Memory B cell (primary cell): ENCODE results near the gene RABL6.
"Not testable (repeated sequence)": the region's sequence is repeated elsewhere in the genome, so short reads cannot be mapped to it uniquely, and the experiment has no call there.

ENCODE experiments used
- ATAC-seq: fragments of 150-1000 bp; cut with Tn5 transposase; 2 replicates; pipeline ENCODE4 v1.10.0; 2021; ENCODE audit warnings: low read depth, mild to moderate bottlenecking, moderate library complexity
- DNase-seq, 2 donors: peaks; one replicate each; pipeline ENCODE4 v3.0.0; 2022; ENCODE audit warnings: low spot score in 2 of 2
- H3K27ac Mint-ChIP-seq: one replicate; pipeline ENCODE4 v1.8.0; 2022; ENCODE audit warnings: mild to moderate bottlenecking, moderate library complexity, mixed read lengths
- H3K27me3 Mint-ChIP-seq: one replicate; pipeline ENCODE4 v1.8.0; 2022; ENCODE audit warnings: mixed read lengths
- H3K36me3 Mint-ChIP-seq: one replicate; pipeline ENCODE4 v1.8.0; 2022; ENCODE audit warnings: mild to moderate bottlenecking, mixed read lengths
- H3K4me1 Mint-ChIP-seq: one replicate; pipeline ENCODE4 v1.8.0; 2022; ENCODE audit warnings: mixed read lengths
- H3K4me3 Mint-ChIP-seq: one replicate; pipeline ENCODE4 v1.8.0; 2022; ENCODE audit warnings: mild to moderate bottlenecking, moderate library complexity, mixed read lengths
- H3K9me3 Mint-ChIP-seq: one replicate; pipeline ENCODE4 v1.8.0; 2022; ENCODE audit warnings: mixed read lengths

The RABL6 gene

DNA sequence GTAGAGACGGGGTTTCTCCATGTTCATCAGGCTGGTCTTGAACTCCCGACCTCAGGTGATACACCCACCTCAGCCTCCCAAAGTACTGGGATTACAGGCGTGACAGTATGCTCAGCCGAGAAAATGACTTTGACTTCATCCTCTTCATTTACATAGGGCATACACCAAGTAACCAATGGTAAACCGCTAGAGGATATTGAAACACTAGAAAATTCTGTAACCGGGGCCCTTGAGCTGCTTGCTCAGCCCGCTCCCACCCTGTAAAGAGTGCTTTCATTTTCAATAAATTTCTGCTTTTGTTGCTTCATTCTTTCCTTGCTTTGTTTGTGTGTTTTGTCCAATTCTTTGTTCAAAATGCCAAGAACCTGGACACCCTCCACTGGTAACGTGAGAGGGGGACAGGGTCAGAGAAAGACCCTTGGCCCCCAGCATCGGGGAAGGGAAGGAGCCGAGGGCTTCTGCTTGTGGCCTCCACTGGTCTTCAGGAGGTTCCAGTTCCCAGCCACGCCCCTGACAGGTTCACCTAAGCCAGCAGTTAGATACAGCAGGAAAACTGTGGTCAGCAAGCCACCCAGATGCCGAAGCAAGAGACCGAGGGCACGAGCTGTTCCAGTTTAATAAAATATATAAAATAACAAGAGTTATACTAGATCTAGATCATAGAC is 41.9 kb upstream of the RABL6 start:
- ATAC-seq (peak; percentile 68), DNase-seq (peak in 1 of 2 donors; percentile 57)
- H3K36me3 Mint-ChIP-seq, H3K27me3 Mint-ChIP-seq, H3K9me3 Mint-ChIP-seq: not testable (repeated sequence)
- H3K4me1 Mint-ChIP-seq: peaks cover 29% of the 10 kb centered on the region
- H3K4me3 Mint-ChIP-seq: peak overlapping the region; percentile 65
- H3K27ac Mint-ChIP-seq: peak overlapping the region; percentile 93

DNA sequence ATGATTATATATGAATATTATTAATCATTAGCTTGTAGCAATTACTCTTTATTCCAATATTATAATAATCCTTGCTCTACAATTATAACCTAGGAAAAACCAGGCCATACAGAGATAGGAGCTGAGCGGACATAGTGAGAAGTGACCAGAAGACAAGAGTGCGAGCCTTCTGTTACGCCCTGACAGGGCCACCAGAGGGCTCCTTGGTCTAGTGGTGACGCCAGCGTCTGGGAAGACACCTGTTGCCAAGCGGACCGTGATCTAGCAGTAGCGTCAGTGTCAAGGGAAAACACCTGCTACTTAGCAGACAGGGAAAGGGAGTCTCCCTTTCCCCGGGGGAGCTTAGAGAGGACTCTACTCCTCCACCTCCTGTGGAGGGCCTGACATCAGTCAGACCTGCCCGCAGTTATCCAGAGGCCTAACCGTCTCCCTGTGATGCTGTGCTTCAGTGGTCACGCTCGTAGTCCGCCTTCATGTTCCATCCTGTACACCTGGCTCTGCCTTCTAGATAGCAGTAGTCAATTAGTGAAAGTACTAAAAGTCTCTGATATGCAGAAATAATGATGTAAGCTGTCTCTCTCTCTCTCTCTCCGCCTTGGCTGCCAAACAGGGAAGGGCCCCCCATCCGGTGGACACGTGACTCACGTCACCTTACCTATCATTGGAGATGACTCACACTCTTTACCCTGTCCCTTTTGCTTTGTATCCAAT is 41.2 kb upstream of the RABL6 start:
- H3K36me3 Mint-ChIP-seq, H3K9me3 Mint-ChIP-seq, H3K27me3 Mint-ChIP-seq: not testable (repeated sequence)
- DNase-seq (peak; percentile 75 to 77), ATAC-seq (peak; percentile 30)
- peak overlapping the region; percentile 93 for H3K27ac Mint-ChIP-seq
- H3K4me1 Mint-ChIP-seq: peaks cover 28% of the 10 kb centered on the region
- peak overlapping the region; percentile 62 for H3K4me3 Mint-ChIP-seq

DNA sequence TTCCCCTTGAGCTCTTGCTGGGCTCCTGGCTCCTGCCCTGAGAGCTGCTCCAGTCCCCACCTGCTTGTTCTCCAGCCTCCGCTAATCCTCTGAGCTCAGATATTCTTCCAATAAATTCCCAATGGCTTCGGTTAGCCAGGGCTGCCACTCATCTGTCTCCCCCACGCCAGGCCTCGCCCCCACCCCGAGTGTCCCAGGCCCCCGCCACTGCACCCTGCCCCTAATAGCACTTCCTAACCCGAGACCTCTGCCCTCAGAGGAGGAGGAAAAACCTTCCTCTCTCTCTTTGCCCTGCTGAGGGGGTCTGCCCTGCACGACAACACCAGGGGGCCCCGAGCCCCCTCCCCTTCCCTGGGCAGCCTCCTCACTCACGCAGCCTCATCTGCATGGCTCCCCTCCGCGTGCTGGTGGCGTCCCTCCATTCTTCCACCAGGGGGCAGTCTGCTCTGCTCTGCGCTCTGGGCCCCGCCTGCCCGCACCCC is 38.0 kb upstream of the RABL6 start:
- DNase-seq (no peak), ATAC-seq (no peak)
- H3K36me3 Mint-ChIP-seq: no peaks in the 10 kb centered on the region
- peaks cover 33% of the 10 kb centered on the region for H3K4me1 Mint-ChIP-seq
- H3K27ac Mint-ChIP-seq: peak overlapping the region; percentile 68
- H3K9me3 Mint-ChIP-seq: no peaks in the 10 kb centered on the region
- H3K4me3 Mint-ChIP-seq: peak overlapping the region; percentile 68
- H3K27me3 Mint-ChIP-seq: peaks cover 10% of the 10 kb centered on the region

DNA sequence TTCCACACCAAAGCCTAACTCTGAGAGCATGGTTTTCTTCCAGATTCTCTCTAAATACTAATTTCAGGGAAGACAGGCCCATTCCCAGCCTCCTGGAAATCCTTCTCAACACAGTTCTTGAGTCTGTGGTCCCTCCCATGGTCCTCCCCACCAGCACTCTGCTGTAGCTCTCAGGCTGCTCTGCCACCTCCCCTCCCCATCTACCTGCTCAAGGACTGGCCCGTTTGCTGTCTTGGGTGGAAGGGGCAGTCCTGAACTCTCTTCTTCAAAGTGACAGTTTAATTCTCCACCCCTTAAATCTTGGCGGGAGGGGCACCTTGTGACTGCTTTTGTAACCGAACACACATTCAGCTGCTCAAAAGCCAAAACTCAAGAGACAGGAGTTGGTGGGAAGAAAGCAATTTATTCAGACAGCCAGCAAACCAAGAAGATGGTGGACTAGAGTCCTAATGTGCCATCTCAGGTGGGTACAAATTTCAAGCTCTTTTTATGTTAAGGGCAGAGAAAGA is 35.8 kb upstream of the RABL6 start:
- ATAC-seq (no peak), DNase-seq (no peak)
- Mint-ChIP-seq H3K27me3 (peaks cover 12% of the 10 kb centered on the region), H3K4me1 (peaks cover 17% of the 10 kb centered on the region), H3K4me3 (no peak overlapping the region), H3K27ac (no peak overlapping the region), H3K36me3 (no peaks in the 10 kb centered on the region), H3K9me3 (no peaks in the 10 kb centered on the region)

DNA sequence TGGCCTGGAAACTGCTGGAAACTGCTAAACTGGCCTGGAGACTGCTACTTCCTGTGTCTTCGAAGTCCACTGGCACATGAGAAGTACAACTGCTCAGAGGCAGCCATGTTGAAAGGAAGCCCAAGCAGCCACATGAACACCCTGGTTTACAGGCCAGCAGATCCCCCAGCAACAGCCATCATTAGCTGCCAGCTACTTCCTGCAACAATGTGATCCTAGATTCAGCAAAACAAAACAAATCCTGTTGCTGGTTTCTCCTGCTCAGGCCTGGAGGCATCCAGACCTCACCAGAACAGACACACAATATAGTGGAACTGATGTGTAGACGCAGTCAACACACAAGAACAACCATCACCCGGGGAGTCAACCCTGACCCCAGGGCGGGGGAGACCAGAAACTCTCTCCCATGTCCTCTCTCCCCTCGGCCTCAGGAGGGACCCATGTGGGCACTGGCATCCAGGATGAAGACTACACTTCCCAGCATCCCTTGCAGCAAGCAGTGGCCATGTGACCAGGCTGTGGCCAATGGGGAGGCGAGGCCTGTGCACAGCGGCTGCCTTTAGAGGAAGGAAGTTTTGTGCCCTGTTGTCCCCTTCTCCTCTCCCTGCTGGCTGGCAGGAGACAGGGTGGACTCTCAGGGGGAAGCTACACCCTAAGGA is 34.2 kb upstream of the RABL6 start:
- ATAC-seq (peak; percentile 90), DNase-seq (no peak)
- Mint-ChIP-seq H3K27ac (no peak overlapping the region), H3K4me1 (peaks cover 10% of the 10 kb centered on the region), H3K9me3 (no peaks in the 10 kb centered on the region), H3K27me3 (peaks cover 20% of the 10 kb centered on the region), H3K36me3 (no peaks in the 10 kb centered on the region), H3K4me3 (no peak overlapping the region)

DNA sequence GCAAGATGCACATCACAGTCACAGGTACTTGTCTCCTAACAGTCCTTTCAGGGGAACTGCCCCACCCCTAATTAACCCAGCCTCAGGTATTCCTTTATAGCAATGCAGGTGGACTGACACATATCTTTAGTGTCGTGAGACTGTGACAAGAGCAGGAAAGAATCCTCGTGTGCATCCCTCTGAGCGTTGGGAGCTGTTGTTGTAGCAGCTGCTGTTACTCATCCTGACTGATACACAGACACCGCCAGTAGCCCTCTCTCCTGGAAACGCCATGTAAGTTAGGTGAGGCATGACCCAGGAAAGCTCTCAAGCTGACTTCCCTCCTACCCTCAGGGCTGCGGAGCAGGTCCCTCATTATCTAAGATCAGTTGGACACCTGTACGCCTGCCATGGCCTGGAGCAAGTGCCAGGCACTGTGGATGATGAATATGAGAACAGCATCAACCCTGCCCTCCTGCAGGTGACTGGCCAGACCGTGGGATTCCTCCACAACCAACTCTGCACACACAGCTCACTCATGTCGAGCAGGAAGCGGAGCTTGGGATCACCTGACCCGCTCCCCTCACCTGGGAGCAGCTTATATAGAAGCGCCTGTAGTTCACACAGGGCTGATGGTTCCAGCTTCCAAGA is 33.2 kb upstream of the RABL6 start:
- H3K27me3 Mint-ChIP-seq: peaks cover 26% of the 10 kb centered on the region
- H3K4me1 Mint-ChIP-seq: peaks cover 13% of the 10 kb centered on the region
- no peak overlapping the region for H3K4me3 Mint-ChIP-seq
- H3K9me3 Mint-ChIP-seq: no peaks in the 10 kb centered on the region
- no peak for ATAC-seq
- no peak for DNase-seq
- H3K36me3 Mint-ChIP-seq: no peaks in the 10 kb centered on the region
- H3K27ac Mint-ChIP-seq: no peak overlapping the region

DNA sequence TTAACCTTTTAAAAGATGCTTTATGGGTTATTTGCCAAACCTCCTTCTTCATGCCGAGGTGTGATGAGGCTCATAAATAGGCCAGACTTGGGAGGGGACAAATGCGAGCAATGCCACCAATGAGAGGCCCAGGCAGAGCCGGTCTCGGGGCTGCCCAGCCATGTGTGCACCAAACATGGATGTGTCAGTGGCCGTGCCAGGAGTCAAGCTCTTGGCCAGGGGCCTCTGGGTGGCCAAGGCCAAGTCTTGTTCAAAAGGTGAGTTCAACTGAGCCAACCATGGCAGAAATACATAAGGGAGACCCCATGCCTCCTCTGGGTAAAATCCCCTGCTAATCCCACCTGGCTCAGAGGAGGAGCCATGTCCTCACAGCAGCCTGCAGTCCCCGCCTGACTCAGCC is 32.6 kb upstream of the RABL6 start:
- Mint-ChIP-seq H3K4me1 (peaks cover 8% of the 10 kb centered on the region), H3K4me3 (no peak overlapping the region), H3K27ac (no peak overlapping the region), H3K27me3 (peaks cover 22% of the 10 kb centered on the region), H3K9me3 (no peaks in the 10 kb centered on the region), H3K36me3 (no peaks in the 10 kb centered on the region)
- ATAC-seq (no peak), DNase-seq (no peak)

DNA sequence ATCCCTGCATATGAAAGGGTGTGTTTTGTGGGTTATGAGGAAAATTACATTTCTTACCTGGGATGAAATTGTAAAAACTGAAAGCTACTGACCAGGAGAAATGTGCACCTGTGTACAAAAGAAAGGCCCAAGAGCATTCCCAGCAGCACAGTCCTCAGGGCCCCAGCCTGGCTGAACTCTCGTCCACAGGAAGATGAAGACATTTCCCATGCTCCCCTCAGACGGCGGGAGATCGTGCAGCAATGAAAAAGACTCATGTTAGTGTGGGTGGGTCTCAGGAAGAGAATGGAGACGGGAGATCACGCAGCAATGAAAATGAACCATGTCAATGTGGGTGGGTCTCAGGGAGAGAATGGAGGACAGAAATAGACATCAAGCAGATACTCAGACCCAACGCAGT is 30.8 kb upstream of the RABL6 start:
- DNase-seq: no peak
- peaks cover 20% of the 10 kb centered on the region for H3K27me3 Mint-ChIP-seq
- no peak overlapping the region for H3K27ac Mint-ChIP-seq
- no peaks in the 10 kb centered on the region for H3K9me3 Mint-ChIP-seq
- peaks cover 8% of the 10 kb centered on the region for H3K4me1 Mint-ChIP-seq
- H3K4me3 Mint-ChIP-seq: no peak overlapping the region
- ATAC-seq: no peak
- H3K36me3 Mint-ChIP-seq: no peaks in the 10 kb centered on the region

DNA sequence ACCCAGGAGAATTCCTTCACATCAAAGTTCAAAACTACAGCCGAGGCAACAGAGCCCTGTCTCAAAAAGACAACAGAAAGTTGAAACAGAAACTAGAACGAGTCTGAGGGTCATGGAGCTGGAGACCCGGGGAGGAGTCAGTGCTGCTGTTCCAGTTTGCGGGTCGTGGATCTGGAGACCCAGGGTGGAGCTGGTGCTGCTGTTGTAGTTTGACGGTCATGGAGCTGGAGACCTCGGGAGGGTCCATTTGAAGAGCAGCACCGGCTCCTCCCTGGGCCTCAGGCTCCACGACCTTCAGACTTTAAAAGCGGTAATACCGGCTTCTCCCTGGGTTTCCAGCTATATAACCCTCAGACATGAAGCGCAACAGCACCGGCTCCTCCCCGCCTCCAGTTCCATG is 30.4 kb upstream of the RABL6 start:
- Mint-ChIP-seq H3K9me3 (no peaks in the 10 kb centered on the region), H3K4me1 (peaks cover 8% of the 10 kb centered on the region), H3K27ac (no peak overlapping the region), H3K27me3 (peaks cover 20% of the 10 kb centered on the region), H3K36me3 (no peaks in the 10 kb centered on the region), H3K4me3 (no peak overlapping the region)
- ATAC-seq (no peak), DNase-seq (no peak)

DNA sequence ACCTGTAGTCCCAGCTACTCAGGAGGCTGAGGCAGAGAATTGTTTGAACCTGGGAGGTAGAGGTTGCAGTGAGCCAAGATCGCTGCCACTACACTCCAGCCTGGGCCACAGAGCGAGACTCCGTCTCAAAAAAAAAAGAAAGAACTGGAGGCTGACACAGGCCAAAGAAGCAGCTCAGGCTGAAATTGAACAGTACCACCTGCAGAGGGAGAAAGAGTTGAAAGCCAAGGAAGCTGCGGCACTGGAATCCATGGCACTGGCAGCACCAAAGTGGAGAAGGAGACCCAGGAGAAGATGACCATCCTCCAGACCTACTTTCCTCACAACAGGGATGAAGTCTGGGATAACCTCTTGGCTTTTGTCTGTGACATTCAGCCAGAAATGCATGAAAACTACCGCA is 27.9 kb upstream of the RABL6 start:
- DNase-seq (no peak), ATAC-seq (no peak)
- no peaks in the 10 kb centered on the region for H3K9me3 Mint-ChIP-seq
- no peak overlapping the region for H3K27ac Mint-ChIP-seq
- peaks cover 16% of the 10 kb centered on the region for H3K27me3 Mint-ChIP-seq
- H3K36me3 Mint-ChIP-seq: no peaks in the 10 kb centered on the region
- H3K4me3 Mint-ChIP-seq: no peak overlapping the region
- peaks cover 5% of the 10 kb centered on the region for H3K4me1 Mint-ChIP-seq

DNA sequence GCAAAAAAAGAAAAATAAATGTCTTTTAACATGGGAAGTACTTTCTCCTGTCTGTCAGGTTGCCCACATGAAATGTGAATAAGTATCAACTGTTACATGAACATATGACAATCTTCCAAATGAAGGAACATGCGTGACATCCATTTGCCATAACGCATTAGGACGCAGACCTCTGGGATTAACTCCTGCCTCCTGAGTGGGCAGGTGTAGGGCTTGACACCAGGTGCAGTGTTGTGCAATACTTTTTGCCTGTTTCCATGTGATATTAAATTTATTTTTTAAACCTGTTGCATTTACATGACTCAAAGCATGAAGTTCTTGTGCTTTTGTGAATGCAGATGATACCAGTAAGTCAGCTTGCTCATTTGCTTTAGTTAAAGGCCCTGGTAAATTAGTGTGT is 25.3 kb upstream of the RABL6 start:
- H3K9me3 Mint-ChIP-seq: no peaks in the 10 kb centered on the region
- H3K27me3 Mint-ChIP-seq: peaks cover 13% of the 10 kb centered on the region
- H3K4me1 Mint-ChIP-seq: peaks cover 8% of the 10 kb centered on the region
- H3K4me3 Mint-ChIP-seq: no peak overlapping the region
- DNase-seq: no peak
- no peak overlapping the region for H3K27ac Mint-ChIP-seq
- no peaks in the 10 kb centered on the region for H3K36me3 Mint-ChIP-seq
- ATAC-seq: no peak

DNA sequence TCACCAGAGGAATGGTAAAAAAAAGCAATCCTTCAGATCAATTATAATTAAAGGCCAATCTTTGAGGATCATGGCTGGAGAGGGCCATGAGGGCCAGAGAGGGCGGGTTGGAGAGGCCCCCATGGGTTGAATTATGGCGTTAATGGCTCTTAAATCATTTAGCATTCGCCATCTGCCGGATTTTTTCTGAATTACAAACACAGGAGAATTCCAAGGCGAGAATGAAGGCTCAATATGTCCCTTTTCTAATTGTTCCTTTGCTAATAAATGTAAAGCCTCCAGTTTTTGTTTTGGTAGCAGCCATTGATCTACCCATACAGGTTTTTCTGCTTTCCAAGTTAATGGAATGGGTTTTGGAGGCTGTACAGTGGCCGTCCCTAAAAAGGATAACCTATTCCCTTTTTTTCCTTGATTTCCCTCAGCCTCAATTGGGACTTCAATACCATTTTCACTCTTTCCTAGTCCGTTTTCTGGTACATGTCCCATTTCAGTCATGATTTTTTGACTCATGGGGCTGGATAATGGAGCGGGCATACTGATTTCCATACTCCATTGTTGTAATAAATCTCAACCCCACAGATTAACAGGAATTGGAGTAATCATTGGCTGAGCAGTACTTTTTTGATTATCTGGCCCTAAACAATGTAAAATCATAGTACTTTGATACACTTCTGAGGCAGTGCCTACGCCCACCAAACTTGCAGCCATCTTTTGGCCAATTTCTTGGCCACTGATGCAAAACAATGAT is 23.3 kb upstream of the RABL6 start:
- Mint-ChIP-seq H3K4me3 (no peak overlapping the region), H3K27ac (no peak overlapping the region)

DNA sequence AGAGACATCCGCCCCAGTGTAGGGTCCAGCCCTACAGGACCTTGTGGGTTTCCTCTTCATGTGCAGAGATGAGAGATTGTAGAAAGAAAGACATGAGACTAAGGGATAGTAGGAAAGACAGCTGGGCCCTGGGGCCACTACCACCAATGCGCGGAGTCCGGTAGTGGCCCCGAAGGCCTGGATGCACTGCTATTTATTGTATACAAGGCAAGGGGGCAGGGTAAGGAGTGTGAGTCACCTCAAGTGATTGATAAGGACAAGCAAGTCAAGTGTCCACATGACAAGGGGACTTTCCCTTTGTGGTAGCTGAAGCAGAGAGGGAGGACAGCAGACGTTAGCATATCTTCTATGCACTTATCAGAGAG is 22.8 kb upstream of the RABL6 start:
- H3K27ac Mint-ChIP-seq: no peak overlapping the region
- no peak overlapping the region for H3K4me3 Mint-ChIP-seq
- no peaks in the 10 kb centered on the region for H3K27me3 Mint-ChIP-seq
- H3K36me3 Mint-ChIP-seq: no peaks in the 10 kb centered on the region
- peaks cover 13% of the 10 kb centered on the region for H3K4me1 Mint-ChIP-seq
- DNase-seq (no peak), ATAC-seq (peak; percentile 55)
- no peaks in the 10 kb centered on the region for H3K9me3 Mint-ChIP-seq

More for the DNA sequence above, 23.3 kb upstream of the RABL6 start:
- no peaks in the 10 kb centered on the region for H3K9me3 Mint-ChIP-seq
- no peaks in the 10 kb centered on the region for H3K36me3 Mint-ChIP-seq
- DNase-seq (no peak), ATAC-seq (peak; percentile 51)
- H3K27me3 Mint-ChIP-seq: no peaks in the 10 kb centered on the region
- H3K4me1 Mint-ChIP-seq: peaks cover 13% of the 10 kb centered on the region
